ENCODE measurements around the gene PAX5.

DNA sequence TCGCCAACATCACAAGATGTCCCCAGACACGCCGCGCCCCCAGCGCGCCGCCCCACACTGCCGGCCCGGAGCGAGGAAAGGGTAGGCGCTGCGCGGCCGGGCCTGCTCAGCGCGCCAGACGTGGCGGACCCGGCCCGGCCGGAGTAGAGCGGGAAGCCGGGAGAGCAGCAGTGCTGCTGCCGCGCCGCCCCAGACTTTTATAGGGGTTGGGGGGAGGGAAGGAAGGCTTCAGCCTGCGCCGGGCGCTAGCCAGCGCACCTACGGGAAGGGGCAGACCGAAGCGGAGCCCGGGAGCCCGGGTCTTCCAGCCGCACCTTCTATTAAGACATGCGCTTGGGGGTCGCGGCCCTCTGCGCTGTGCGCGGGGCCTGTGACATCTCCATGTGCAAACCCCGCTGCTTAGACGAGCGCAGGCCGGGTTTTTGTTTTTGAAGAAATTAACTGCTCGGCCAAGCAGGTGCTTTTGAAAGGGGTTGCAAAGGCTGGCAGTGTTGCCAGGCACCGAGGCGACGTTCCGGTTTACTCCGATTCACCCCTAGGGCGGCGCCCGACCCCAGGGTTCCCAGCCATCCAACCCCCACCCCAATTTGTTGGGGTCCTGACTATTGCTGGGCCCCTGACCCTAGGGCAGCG lies 353 bp upstream of the PAX5 start:
- TF ChIP-seq, protein P1, sequence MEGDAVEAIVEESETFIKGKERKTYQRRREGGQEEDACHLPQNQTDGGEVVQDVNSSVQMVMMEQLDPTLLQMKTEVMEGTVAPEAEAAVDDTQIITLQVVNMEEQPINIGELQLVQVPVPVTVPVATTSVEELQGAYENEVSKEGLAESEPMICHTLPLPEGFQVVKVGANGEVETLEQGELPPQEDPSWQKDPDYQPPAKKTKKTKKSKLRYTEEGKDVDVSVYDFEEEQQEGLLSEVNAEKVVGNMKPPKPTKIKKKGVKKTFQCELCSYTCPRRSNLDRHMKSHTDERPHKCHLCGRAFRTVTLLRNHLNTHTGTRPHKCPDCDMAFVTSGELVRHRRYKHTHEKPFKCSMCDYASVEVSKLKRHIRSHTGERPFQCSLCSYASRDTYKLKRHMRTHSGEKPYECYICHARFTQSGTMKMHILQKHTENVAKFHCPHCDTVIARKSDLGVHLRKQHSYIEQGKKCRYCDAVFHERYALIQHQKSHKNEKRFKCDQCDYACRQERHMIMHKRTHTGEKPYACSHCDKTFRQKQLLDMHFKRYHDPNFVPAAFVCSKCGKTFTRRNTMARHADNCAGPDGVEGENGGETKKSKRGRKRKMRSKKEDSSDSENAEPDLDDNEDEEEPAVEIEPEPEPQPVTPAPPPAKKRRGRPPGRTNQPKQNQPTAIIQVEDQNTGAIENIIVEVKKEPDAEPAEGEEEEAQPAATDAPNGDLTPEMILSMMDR (IDR thresholded peaks at IDR 0.05): no peak
- TF ChIP-seq EP300 (IDR thresholded peaks at IDR 0.05): no peak
